ENCODE data around the gene RAET1G.

The RAET1G gene

DNA sequence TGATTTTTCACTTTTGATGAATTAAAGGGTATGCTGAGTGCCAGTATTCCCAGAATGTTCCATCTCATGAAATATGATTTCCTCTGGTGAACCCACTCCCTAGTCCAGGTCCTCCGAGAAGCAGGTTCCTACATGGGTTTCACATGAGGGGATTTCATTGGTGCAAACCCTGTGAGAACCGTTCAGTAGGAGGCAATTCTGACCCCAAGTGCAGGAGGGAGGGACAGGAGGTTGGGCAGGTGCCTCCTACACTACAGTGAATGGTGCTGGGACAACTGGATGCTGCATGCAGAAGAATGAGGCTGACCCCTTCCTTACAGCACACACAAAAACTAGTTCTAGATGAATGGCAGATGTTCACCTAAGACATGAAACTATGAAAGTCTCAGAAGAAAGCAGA, 13.8 kb upstream of the RAET1G start:
- H3K4me3 ChIP-seq (ENCODE audit: low read depth, low read length) = no peak overlapping the region
- ChIA-PET CTCF (interaction anchor here (1.0 to 2.5 kb wide), 2 partner anchors 80 to 104 kb away, joined by 4 to 37 read pairs; no protein-coding TSS in a partner anchor), POLR2A (no interaction called here)
- TF ChIP-seq, protein P1, sequence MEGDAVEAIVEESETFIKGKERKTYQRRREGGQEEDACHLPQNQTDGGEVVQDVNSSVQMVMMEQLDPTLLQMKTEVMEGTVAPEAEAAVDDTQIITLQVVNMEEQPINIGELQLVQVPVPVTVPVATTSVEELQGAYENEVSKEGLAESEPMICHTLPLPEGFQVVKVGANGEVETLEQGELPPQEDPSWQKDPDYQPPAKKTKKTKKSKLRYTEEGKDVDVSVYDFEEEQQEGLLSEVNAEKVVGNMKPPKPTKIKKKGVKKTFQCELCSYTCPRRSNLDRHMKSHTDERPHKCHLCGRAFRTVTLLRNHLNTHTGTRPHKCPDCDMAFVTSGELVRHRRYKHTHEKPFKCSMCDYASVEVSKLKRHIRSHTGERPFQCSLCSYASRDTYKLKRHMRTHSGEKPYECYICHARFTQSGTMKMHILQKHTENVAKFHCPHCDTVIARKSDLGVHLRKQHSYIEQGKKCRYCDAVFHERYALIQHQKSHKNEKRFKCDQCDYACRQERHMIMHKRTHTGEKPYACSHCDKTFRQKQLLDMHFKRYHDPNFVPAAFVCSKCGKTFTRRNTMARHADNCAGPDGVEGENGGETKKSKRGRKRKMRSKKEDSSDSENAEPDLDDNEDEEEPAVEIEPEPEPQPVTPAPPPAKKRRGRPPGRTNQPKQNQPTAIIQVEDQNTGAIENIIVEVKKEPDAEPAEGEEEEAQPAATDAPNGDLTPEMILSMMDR (IDR thresholded peaks at IDR 0.05; ENCODE audit: insufficient read depth, low read length, missing control alignments) = no peak
- DNase-seq (ENCODE audit: low read depth, low spot score) = no peak

DNA sequence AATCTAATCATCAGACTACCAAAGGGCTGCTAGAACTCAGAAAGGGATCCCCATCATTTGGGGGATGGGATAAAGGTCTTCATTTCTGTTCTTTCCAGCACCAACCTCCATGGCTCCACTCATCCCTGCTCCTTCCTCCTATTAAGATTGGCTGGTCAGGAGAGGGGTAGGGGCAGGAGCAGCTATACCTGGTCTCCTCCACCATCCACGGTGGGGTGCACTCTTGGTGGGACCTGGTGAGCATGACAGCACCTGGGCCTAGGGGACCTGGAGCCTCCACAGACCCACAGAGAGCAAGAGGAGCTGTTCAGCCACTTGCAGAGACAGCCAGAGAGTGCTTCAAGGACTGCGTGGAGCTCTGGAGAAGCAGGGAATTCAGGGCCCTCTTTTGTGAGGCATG, 12.7 kb upstream of the RAET1G start:
- H3K4me3 ChIP-seq (ENCODE audit: low read depth, low read length) = no peak overlapping the region
- no peak for DNase-seq (ENCODE audit: low read depth, low spot score)
- CTCF ChIA-PET = interaction anchor here (0.7 to 2.5 kb wide), 7 partner anchors 11 to 880 kb away, joined by 3 to 37 read pairs (median 4); no protein-coding TSS in a partner anchor
- POLR2A ChIA-PET = no interaction called here
- TF ChIP-seq, protein P1 (IDR thresholded peaks at IDR 0.05; ENCODE audit: insufficient read depth, low read length, missing control alignments) = no peak

DNA sequence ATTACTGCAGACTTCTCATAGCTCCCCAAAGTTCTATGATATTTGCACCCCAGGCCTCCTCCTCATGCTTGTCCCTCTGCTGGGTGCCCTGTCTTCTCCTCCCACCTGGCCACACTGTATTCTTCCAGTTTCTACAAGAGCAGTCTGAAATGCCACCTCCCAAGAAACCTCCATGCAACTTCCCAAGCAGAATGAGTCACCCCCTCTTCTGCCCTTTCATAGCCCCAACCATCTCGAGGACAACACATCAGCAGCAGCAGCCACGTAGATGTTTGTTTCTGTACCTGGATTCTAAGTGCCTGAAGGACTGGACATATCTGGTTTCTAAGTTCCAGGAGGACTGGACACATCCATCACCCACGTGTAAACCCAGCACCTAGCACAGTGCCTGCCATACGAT, 12.3 kb upstream of the RAET1G start:
- no peak for DNase-seq (ENCODE audit: low read depth, low spot score)
- no peak overlapping the region for H3K4me3 ChIP-seq (ENCODE audit: low read depth, low read length)
- CTCF ChIA-PET = interaction anchor here (0.7 to 2.5 kb wide), 8 partner anchors 11 to 880 kb away, joined by 3 to 37 read pairs (median 4); no protein-coding TSS in a partner anchor
- TF ChIP-seq, protein P1 (IDR thresholded peaks at IDR 0.05; ENCODE audit: insufficient read depth, low read length, missing control alignments) = no peak
- POLR2A ChIA-PET = no interaction called here

DNA sequence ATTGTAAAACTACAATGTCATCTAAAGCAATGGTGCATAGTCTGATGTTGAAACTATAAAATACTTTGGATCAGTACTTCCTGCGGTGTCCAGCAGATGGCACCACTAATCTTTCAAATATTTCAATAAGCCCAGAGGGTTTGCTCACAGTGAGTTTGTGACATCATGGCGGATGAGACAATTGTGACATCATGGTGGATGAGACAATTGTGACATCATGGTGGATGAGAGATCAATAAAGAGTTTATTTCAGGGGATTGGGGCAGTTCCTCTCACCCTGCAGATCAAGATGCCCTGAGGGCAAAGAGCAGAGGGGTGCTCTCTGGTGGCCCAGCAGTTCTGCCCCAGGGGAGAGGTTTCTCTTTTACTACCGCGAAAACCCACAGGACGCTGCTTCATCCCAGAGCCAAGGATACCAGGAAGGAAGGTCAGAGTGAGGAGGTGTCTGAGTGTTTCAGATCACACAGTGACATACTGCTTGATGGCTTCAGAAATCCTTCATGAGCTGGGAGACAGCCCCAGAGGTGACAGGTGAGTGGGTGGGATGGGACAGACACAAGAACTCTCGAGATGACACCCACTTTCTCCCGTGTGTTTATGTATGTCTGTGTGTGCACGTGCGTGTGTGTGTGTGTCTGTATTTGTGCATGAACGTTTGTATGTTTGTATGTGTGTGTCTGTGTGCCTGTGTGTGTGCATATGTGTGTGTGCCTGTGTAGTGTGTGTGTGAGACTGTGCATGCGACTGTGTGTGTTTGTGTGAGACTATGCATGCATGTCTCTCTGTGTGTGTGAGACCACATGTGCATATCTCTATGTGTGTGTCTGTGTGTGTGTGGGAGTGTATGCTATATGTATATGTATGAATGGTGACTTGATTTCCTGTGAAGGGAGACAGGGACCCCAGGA, 11.6 kb upstream of the RAET1G start:
- ChIA-PET POLR2A (no interaction called here), CTCF (interaction anchor here (0.7 to 2.5 kb wide), 7 partner anchors 69 to 881 kb away, joined by 3 to 37 read pairs (median 4); no protein-coding TSS in a partner anchor)
- TF ChIP-seq, protein P1 (IDR thresholded peaks at IDR 0.05; ENCODE audit: insufficient read depth, low read length, missing control alignments) = peak; percentile 51
- no peak for DNase-seq (ENCODE audit: low read depth, low spot score)
- no peak overlapping the region for H3K4me3 ChIP-seq (ENCODE audit: low read depth, low read length)

DNA sequence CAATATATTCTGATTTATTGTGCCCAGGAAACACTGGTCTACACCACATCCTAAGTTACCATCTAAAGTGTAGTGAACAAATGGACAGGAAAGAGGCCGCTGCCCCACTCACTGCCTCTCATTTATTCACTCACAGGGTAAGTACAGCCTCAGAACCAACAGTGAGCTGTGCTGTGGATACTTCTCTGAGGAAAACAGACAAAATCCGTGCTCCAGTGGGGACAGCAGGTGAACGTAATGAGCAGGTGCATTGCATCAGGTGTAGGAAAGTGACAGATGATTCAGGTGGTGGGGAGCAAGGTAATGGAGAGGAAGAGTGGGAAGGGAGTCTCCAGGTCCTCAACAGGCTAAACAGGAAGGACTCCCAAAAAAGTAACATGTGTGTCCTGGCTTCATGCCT, 10.5 kb upstream of the RAET1G start:
- POLR2A ChIA-PET = no interaction called here
- no peak overlapping the region for H3K4me3 ChIP-seq (ENCODE audit: low read depth, low read length)
- CTCF ChIA-PET = interaction anchor here (0.6 to 3.0 kb wide), 2 partner anchors 77 to 84 kb away, joined by 3 to 14 read pairs; no protein-coding TSS in a partner anchor
- TF ChIP-seq, protein P1 (IDR thresholded peaks at IDR 0.05; ENCODE audit: insufficient read depth, low read length, missing control alignments) = no peak
- no peak for DNase-seq (ENCODE audit: low read depth, low spot score)

DNA sequence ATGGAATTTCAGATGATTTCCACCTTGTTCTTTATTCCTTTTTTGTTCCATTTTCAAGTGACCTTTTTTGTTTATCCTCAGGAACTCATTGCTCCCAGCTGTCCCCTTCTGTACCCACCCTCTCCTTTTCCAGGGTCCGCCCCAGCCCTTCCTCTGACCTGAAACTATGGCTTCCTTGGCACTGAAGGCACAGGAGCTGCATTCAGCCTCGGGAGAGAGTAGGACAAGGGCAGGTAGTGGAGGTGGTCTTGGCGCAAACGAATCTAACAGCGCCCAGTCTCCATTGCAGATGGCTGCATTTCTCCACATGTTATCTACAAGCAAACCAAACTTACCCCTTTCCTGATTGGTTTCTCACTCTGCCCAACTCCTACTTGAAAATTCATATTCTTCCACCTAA, 10.1 kb upstream of the RAET1G start:
- TF ChIP-seq, protein P1 (IDR thresholded peaks at IDR 0.05; ENCODE audit: insufficient read depth, low read length, missing control alignments) = no peak
- DNase-seq (ENCODE audit: low read depth, low spot score) = no peak
- POLR2A ChIA-PET = no interaction called here
- no peak overlapping the region for H3K4me3 ChIP-seq (ENCODE audit: low read depth, low read length)
- CTCF ChIA-PET = interaction anchor here (0.6 to 3.0 kb wide), 2 partner anchors 77 to 84 kb away, joined by 3 to 14 read pairs; no protein-coding TSS in a partner anchor

All from AG04449 (cell line).